Adrenal gland (tissue), 12 donors: ENCODE measurements around the gene FNBP1. TPM values are rescaled to one million over a fixed set of nuclear protein-coding genes. Genes with fewer than 3 reads are reported as not detected.
A peak's percentile ranks its signal among the peaks of the same experiment; 100 is the strongest.

Experiments
- DNase-seq, 7 donors: peaks; one replicate each; pipeline ENCODE4 v3.0.0-alpha.2; 2019 to 2020
- H3K27ac ChIP-seq, 5 donors: fragments of 200-600 bp; sonication (generic) in 4 of 5; 1 replicate in 3 of 5; 2 replicates in 2 of 5; pipeline versions ENCODE4 v1.5.1 to v1.8.0; 2016 to 2020; ENCODE audit warnings: mild to moderate bottlenecking in 1 of 5
- H3K27me3 ChIP-seq: fragments of 200-600 bp; 2 replicates; pipeline ENCODE4 v1.8.0; 2021
- H3K36me3 ChIP-seq, 2 donors: fragments of 200-600 bp; replicated peaks in 1 of 2; 1 replicate in 1 of 2; 2 replicates in 1 of 2; pipeline versions ENCODE4 v1.5.1 to v1.8.0; 2018 to 2022
- H3K4me1 ChIP-seq, 2 donors: fragments of 200-600 bp; replicated peaks in 1 of 2; 1 replicate in 1 of 2; 2 replicates in 1 of 2; pipeline versions ENCODE4 v1.5.1 to v1.8.0; 2018 to 2021
- H3K4me3 ChIP-seq, 4 donors: fragments of 200-600 bp; sonication (generic) in 3 of 4; one replicate each; pipeline ENCODE4 v1.5.1; 2016 to 2018
- H3K9me3 ChIP-seq, 3 donors: fragments of 200-600 bp; sonication (generic) in 1 of 3; replicated peaks in 1 of 3; 1 replicate in 2 of 3; 2 replicates in 1 of 3; pipeline versions ENCODE4 v1.5.1 to v1.8.0; 2016 to 2021
- CTCF ChIP-seq, 6 experiments: fragments of 450-650 bp in 4 of 6; fragments of 200-600 bp in 2 of 6; sonication (generic) in 1 of 6; IDR thresholded peaks; 1 replicate in 5 of 6; 2 replicates in 1 of 6; pipeline versions ENCODE4 v1.5.1 to v1.8.0; 2016 to 2021; ENCODE audit warnings: antibody characterized with exemption in 6 of 6, mild to moderate bottlenecking in 2 of 6, moderate library complexity in 1 of 6
- POLR2A ChIP-seq, 2 donors: fragments of 450-650 bp; IDR thresholded peaks; one replicate each; pipeline ENCODE4 v1.6.1; 2017; ENCODE audit warnings: antibody characterized with exemption in 2 of 2, mild to moderate bottlenecking in 2 of 2, moderate library complexity in 1 of 2
- WGBS, 4 donors: extraction: QIAGEN DNeasy Blood & Tissue Kit in 2 of 4; methylation state at CpG; one replicate each; pipeline versions ENCODE4 v1.1.5 to v1.1.7; 2013 to 2017; 5-methylcytosine and 5-hydroxymethylcytosine counted together
- intact Hi-C, 2 donors: fragments of 100-400 bp; cut with DNase I; formaldehyde crosslinking; loops; one replicate each; pipeline versions ENCODE4 v1.14.1 to v1.15.0; 2022 to 2023
- polyA plus RNA-seq, 3 donors: library from polyadenylated mRNA; stranded (reverse); fragments of 200-250 nt in 2 of 3; fragments of 350-450 nt in 1 of 3; fragmentation: Illumina TruSeq in 1 of 3; extraction: RNeasy Lipid Tissue Mini Kit (QIAGEN cat#74804) in 1 of 3; gene quantifications; one replicate each; pipeline ENCODE4 v1.2.3, GENCODE V29; 2013 to 2014
- total RNA-seq, 9 donors: library from RNA; depleted of rRNA in 4 of 9; stranded (reverse); fragments of >200 nt in 4 of 9; fragments of 120-200 nt in 1 of 9; fragmentation: NEBNext Ultra II Directional in 1 of 9; extraction: Animal tissue kit (Norgen Biotek cat#: 25700) in 1 of 9; gene quantifications; one replicate each; pipeline versions ENCODE4 v1.1.0 to v1.2.4, GENCODE V29; 2013 to 2023
- donor health status: healthy with polysubstance abuse.
- donor health status: Bipolar disorder and iron deficiency.
- donor health status: DM: yes; HTN: yes; CAD: no.
- donor health status: DM: no; HTN: no; CAD: no.
- donor health status: DM: no; HTN: no; CAD: no.
- donor health status: DM: yes; HTN: yes; CAD: no.

Gene FNBP1
- total and polyA plus RNA-seq, 12 donors = 15.3 to 40.4 (median 24.0) TPM

DNA sequence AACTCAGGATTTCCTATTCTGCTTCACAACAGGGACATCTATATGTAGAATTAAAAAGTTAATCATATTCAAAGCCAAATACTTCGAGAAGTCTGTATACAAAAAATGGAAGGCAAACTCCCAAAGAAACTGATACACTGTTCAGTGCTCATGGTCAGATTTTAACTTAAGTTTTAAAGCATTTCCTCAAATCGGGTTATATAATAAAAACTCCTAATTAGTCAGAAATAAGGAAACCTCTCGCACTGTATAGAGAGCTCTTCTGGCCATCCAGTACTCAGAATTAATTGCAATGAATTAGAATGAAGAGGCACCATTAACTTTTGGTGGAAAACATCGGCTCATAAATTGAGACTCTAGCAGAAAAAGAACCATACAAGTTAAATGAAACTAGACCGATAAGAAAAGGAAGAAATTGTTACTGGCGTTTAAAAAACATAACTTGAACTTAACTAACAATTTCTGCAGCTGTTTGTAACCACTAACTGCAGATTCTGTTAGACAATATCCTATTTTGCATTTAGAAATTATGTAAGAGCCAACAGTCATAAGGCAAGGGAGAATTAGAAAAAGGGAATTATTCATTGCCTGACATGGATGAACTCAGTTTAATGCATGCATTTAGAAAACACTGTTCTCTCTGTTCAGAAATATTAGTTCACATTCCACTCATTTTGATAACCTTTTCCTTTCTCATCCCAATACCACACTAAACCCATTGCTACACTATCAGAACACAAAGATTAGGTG is 96.6 kb downstream of the FNBP1 start:
- H3K4me3 ChIP-seq = no peak overlapping the region
- no peak for DNase-seq
- 65 to 74% (median 72%) methylated on average over 6 of the region's 6 CpGs for WGBS, 4 donors
- no peaks in the 10 kb centered on the region for H3K36me3 ChIP-seq
- no peaks in the 10 kb centered on the region for H3K27me3 ChIP-seq
- intact Hi-C loops = no loop called here
- peaks cover 0 to 5% of the 10 kb centered on the region in 2 donors for H3K4me1 ChIP-seq
- H3K9me3 ChIP-seq = peaks cover 0 to 6% (median 0%) of the 10 kb centered on the region in 3 donors
- H3K27ac ChIP-seq = peak overlapping the region in 3 of 5 donors; percentile 16 to 78 (median 21)
- TF ChIP-seq CTCF (IDR thresholded peaks at IDR 0.05) (no peak), POLR2A (IDR thresholded peaks at IDR 0.05) (no peak)

DNA sequence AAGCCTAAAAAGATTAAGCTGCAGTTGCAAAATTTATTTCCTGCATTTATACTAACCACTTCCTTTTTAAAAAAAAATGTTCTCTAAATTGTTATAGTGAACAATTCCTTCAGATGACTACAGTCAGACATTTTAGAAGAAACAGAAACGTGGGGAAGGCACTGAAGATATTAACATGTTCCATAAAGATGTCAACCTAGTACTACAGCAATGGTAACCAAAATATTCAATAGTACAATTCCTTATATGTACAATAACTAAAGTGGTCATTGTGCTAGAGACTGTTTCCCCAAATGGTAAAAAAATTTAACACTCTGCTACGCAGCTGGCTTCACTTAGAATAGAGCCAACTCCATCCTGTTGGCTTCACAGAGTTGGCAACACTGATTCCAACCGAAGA is 97.7 kb downstream of the FNBP1 start:
- peaks cover 0 to 5% of the 10 kb centered on the region in 2 donors for H3K4me1 ChIP-seq
- WGBS, 4 donors = 52 to 64% (median 62%) methylated on average over 3 of the region's 3 CpGs

GRCh38 chr9:129944506-129945116 is 98.4 kb downstream of the FNBP1 start:
- 76 to 82% (median 82%) methylated on average over 5 of the region's 5 CpGs for WGBS, 4 donors
- peaks cover 0 to 5% of the 10 kb centered on the region in 2 donors for H3K4me1 ChIP-seq
- TF ChIP-seq POLR2A (IDR thresholded peaks at IDR 0.05) (no peak), CTCF (IDR thresholded peaks at IDR 0.05) (peak in 1 of 6 experiments; percentile 15)
- no peaks in the 10 kb centered on the region for H3K27me3 ChIP-seq
- H3K9me3 ChIP-seq = peaks cover 0 to 6% (median 0%) of the 10 kb centered on the region in 3 donors
- peak in 1 of 7 donors; percentile 19 for DNase-seq
- no peak overlapping the region for H3K4me3 ChIP-seq
- H3K36me3 ChIP-seq = no peaks in the 10 kb centered on the region
- H3K27ac ChIP-seq = peak overlapping the region; percentile 39 to 78 (median 57)
- intact Hi-C loops = no loop called here

More for the DNA sequence above, 97.7 kb downstream of the FNBP1 start:
- no peak for DNase-seq
- Histone ChIP-seq H3K9me3 (peaks cover 0 to 6% (median 0%) of the 10 kb centered on the region in 3 donors), H3K27me3 (no peaks in the 10 kb centered on the region), H3K27ac (peak overlapping the region; percentile 39 to 78 (median 57)), H3K4me3 (no peak overlapping the region), H3K36me3 (no peaks in the 10 kb centered on the region)
- TF ChIP-seq POLR2A (IDR thresholded peaks at IDR 0.05) (no peak), CTCF (IDR thresholded peaks at IDR 0.05) (no peak)
- intact Hi-C loops = no loop called here

DNA sequence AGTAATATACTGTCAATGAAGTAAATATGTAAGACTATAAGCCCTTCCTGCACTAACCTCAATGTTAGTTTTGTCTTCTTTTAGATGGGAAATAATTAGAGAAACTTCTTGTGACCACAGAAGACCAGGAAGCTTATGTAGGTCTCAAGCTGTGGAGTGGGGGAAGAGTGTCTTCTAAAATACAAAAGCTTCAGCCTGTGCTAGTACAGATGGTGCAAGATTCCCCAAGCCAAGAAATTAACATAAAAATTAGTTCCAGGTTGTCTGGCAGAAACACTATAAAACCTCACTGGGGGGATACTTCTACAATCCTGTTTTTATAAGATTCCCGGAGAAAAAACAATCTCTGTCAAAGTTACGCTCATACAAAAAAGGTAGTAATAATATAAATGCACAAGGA is 103.6 kb downstream of the FNBP1 start:
- WGBS, 4 donors = 84 to 94% (median 92%) methylated on average over 2 of the region's 2 CpGs
- no peak for TF ChIP-seq CTCF (IDR thresholded peaks at IDR 0.05)
- TF ChIP-seq POLR2A (IDR thresholded peaks at IDR 0.05) = no peak
- Histone ChIP-seq H3K4me1 (peaks cover 16 to 33% of the 10 kb centered on the region in 2 donors), H3K27me3 (no peaks in the 10 kb centered on the region), H3K4me3 (no peak overlapping the region), H3K9me3 (peaks cover 0 to 6% (median 0%) of the 10 kb centered on the region in 3 donors), H3K36me3 (no peaks in the 10 kb centered on the region), H3K27ac (no peak overlapping the region)
- no peak for DNase-seq
- intact Hi-C loops = no loop called here
